ENCODE measurements around the gene ARHGDIA. TPM values are rescaled to one million over a fixed set of nuclear protein-coding genes. Genes with fewer than 3 reads are reported as not detected.

ARHGDIA gene
- total and polyA plus RNA-seq, 11 donors = 81.4 to 296 (median 152) TPM

GRCh38 chr17:81884968-81885367 is 13.8 kb upstream of the ARHGDIA start:
- Histone ChIP-seq H3K4me1 (peaks cover 0 to 23% (median 8%) of the 10 kb centered on the region in 12 donors), H3K4me3 (no peak overlapping the region), H3K27me3 (no peaks in the 10 kb centered on the region), H3K27ac (no peak overlapping the region), H3K36me3 (peaks cover 0 to 90% (median 66%) of the 10 kb centered on the region in 9 donors), H3K9me3 (no peaks in the 10 kb centered on the region)
- ATAC-seq (peak in 1 of 4 donors; percentile 43), DNase-seq (peak in 1 of 5 donors; percentile 40)
- 87 to 98% (median 95%) methylated on average over 4 to 5 of the region's 5 CpGs for WGBS, 4 donors
- no peak for TF ChIP-seq POLR2A (IDR thresholded peaks at IDR 0.05)
- TF ChIP-seq CTCF (IDR thresholded peaks at IDR 0.05) = no peak
- intact Hi-C loops (cut with DNase I) = loop anchor here in 1 of 10 donors (5.0 kb wide), 1 partner anchor 37 kb away; no protein-coding TSS in a partner anchor

GRCh38 chr17:81884520-81884919 is 13.4 kb upstream of the ARHGDIA start:
- DNase-seq (peak in 1 of 5 donors; percentile 20), ATAC-seq (peak in 3 of 4 donors; percentile 27 to 51 (median 38))
- Histone ChIP-seq H3K9me3 (no peaks in the 10 kb centered on the region), H3K27ac (no peak overlapping the region), H3K27me3 (no peaks in the 10 kb centered on the region), H3K4me1 (peaks cover 0 to 18% (median 3%) of the 10 kb centered on the region in 12 donors), H3K4me3 (no peak overlapping the region), H3K36me3 (peaks cover 0 to 90% (median 64%) of the 10 kb centered on the region in 9 donors)
- intact Hi-C loops (cut with DNase I) = loop anchor here in 1 of 10 donors (5.0 kb wide), 1 partner anchor 38 kb away; no protein-coding TSS in a partner anchor
- 37 to 39% (median 38%) methylated on average over 8 to 11 of the region's 11 CpGs for WGBS, 4 donors
- TF ChIP-seq POLR2A (IDR thresholded peaks at IDR 0.05) (no peak), CTCF (IDR thresholded peaks at IDR 0.05) (no peak)

GRCh38 chr17:81879121-81879520 is 8.0 kb upstream of the ARHGDIA start:
- DNase-seq (no peak), ATAC-seq (no peak)
- Histone ChIP-seq H3K36me3 (peaks cover 0 to 60% (median 34%) of the 10 kb centered on the region in 9 donors), H3K4me1 (no peaks in the 10 kb centered on the region), H3K4me3 (no peak overlapping the region), H3K27ac (no peak overlapping the region), H3K27me3 (no peaks in the 10 kb centered on the region), H3K9me3 (no peaks in the 10 kb centered on the region)
- 91 to 94% (median 93%) methylated on average over 5 of the region's 5 CpGs for WGBS, 4 donors
- TF ChIP-seq POLR2A (IDR thresholded peaks at IDR 0.05) = no peak
- no peak for TF ChIP-seq CTCF (IDR thresholded peaks at IDR 0.05)
- intact Hi-C loops (cut with DNase I) = no loop called here

- TF ChIP-seq CTCF (IDR thresholded peaks at IDR 0.05) (no peak), POLR2A (IDR thresholded peaks at IDR 0.05) (no peak)
- DNase-seq = no peak
- intact Hi-C loops (cut with DNase I) = no loop called here
- WGBS, 4 donors = 93 to 96% (median 95%) methylated on average over 3 of the region's 3 CpGs
- Histone ChIP-seq H3K4me1 (no peaks in the 10 kb centered on the region), H3K9me3 (no peaks in the 10 kb centered on the region), H3K4me3 (no peak overlapping the region), H3K27ac (no peak overlapping the region), H3K36me3 (peaks cover 0 to 54% (median 31%) of the 10 kb centered on the region in 9 donors), H3K27me3 (no peaks in the 10 kb centered on the region)
- ATAC-seq = no peak
These were observed 7.2 kb upstream of the ARHGDIA start for GRCh38 chr17:81878294-81878693.

All from heart left ventricle (tissue), 16 donors.